Kidney capillary endothelial cell (primary cell): ENCODE data around the gene TSPO2.
"Not testable (repeated sequence)": the region's sequence is repeated elsewhere in the genome, so short reads cannot be mapped to it uniquely, and the experiment has no call there.

Experiments
- DNase-seq: peaks from one replicate; pipeline ENCODE4 v3.0.0-alpha.2; 2018; ENCODE audit warnings: low spot score

Gene TSPO2

GRCh38 chr6:41042226-41043055 lies at the start of gene TSPO2:
Gene TSPO2 (plus strand): TSS chr6:41042467. CDS start chr6:41042986, 519 bp downstream.
- DNase-seq = peak; percentile 16

- no peak for DNase-seq
Measured at GRCh38 chr6:40992746-40993145, 49.5 kb upstream of the TSPO2 start.

- DNase-seq = no peak
Measured at GRCh38 chr6:40996591-40997233, 45.6 kb upstream of the TSPO2 start.

- DNase-seq = no peak
Measured at GRCh38 chr6:40997234-40997957, 44.9 kb upstream of the TSPO2 start.

GRCh38 chr6:40998661-40999060 lies 43.6 kb upstream of the TSPO2 start:
- no peak for DNase-seq

- peak; percentile 35 for DNase-seq
Measured at GRCh38 chr6:40999569-40999968, 42.7 kb upstream of the TSPO2 start.

- DNase-seq = no peak
Measured at GRCh38 chr6:41000248-41000647, 42.0 kb upstream of the TSPO2 start.

- DNase-seq = no peak
Measured at GRCh38 chr6:41002168-41002567, 40.1 kb upstream of the TSPO2 start.

GRCh38 chr6:41006217-41006616 lies 36.0 kb upstream of the TSPO2 start:
- DNase-seq = peak; percentile 44

GRCh38 chr6:41006980-41007379 lies 35.3 kb upstream of the TSPO2 start:
- not testable (repeated sequence) for DNase-seq

GRCh38 chr6:41008011-41008410 lies 34.3 kb upstream of the TSPO2 start:
- no peak for DNase-seq

GRCh38 chr6:41009669-41010068 lies 32.6 kb upstream of the TSPO2 start:
- no peak for DNase-seq

- DNase-seq = no peak
Measured at GRCh38 chr6:41011673-41012072, 30.6 kb upstream of the TSPO2 start.

- DNase-seq = no peak
Measured at GRCh38 chr6:41013466-41014153, 28.7 kb upstream of the TSPO2 start.

GRCh38 chr6:41014780-41015179 lies 27.5 kb upstream of the TSPO2 start:
- no peak for DNase-seq

- DNase-seq = not testable (repeated sequence)
Measured at GRCh38 chr6:41015860-41016259, 26.4 kb upstream of the TSPO2 start.

- no peak for DNase-seq
Measured at GRCh38 chr6:41017663-41018062, 24.6 kb upstream of the TSPO2 start.

GRCh38 chr6:41021832-41022231 lies 20.4 kb upstream of the TSPO2 start:
- DNase-seq = no peak

- DNase-seq = no peak
Measured at GRCh38 chr6:41022294-41022693, 20.0 kb upstream of the TSPO2 start.

GRCh38 chr6:41023114-41023513 lies 19.2 kb upstream of the TSPO2 start:
- DNase-seq = no peak

GRCh38 chr6:41025966-41026530 lies 16.2 kb upstream of the TSPO2 start:
- DNase-seq = no peak

- no peak for DNase-seq
Measured at GRCh38 chr6:41027241-41027640, 15.0 kb upstream of the TSPO2 start.
